Neural progenitor cell (in vitro differentiated cells): ENCODE measurements around the gene RNASE4. TPM values are rescaled to one million over a fixed set of nuclear protein-coding genes. Genes with fewer than 3 reads are reported as not detected.

Experiments used
- DNase-seq: peaks from one replicate; pipeline ENCODE4 v3.0.0-alpha.2; 2016; ENCODE audit warnings: low spot score
- H2AFZ ChIP-seq: fragments of 200-600 bp; sonication (generic); replicated peaks from 2 replicates; pipeline ENCODE4 v1.6.1; 2016; ENCODE audit warnings: antibody characterized with exemption
- H3F3A ChIP-seq: fragments of 200-600 bp; sonication (generic); 2 replicates; pipeline ENCODE4 v1.6.1; 2016; ENCODE audit warnings: antibody characterized with exemption, low read depth
- H3K27ac ChIP-seq: fragments of 200-600 bp; sonication (generic); 2 replicates; pipeline ENCODE4 v1.5.1; 2016; ENCODE audit warnings: mild to moderate bottlenecking
- H3K27me3 ChIP-seq: fragments of 200-600 bp; sonication (generic); 2 replicates; pipeline ENCODE4 v1.6.1; 2016; ENCODE audit warnings: mild to moderate bottlenecking, moderate library complexity
- H3K36me3 ChIP-seq: fragments of 200-600 bp; sonication (generic); 2 replicates; pipeline ENCODE4 v1.5.1; 2016
- H3K4me1 ChIP-seq: fragments of 200-600 bp; sonication (generic); 2 replicates; pipeline ENCODE4 v1.6.1; 2016; ENCODE audit warnings: mixed run types
- H3K4me2 ChIP-seq: fragments of 200-600 bp; sonication (generic); 2 replicates; pipeline ENCODE4 v1.6.1; 2016
- H3K4me3 ChIP-seq: fragments of 200-600 bp; sonication (generic); 2 replicates; pipeline ENCODE4 v1.5.1; 2016
- H3K79me2 ChIP-seq: fragments of 200-600 bp; sonication (generic); 2 replicates; pipeline ENCODE4 v1.6.1; 2016; ENCODE audit warnings: low read depth
- H3K9ac ChIP-seq: fragments of 200-600 bp; sonication (generic); 2 replicates; pipeline ENCODE4 v1.6.1; 2016
- H3K9me3 ChIP-seq: fragments of 200-600 bp; sonication (generic); 2 replicates; pipeline ENCODE4 v1.5.1; 2016; ENCODE audit warnings: low read depth
- H4K20me1 ChIP-seq: fragments of 200-600 bp; sonication (generic); 2 replicates; pipeline ENCODE4 v1.6.1; 2016; ENCODE audit warnings: low read depth
- H3K27ac Mint-ChIP-seq: 3 replicates; pipeline ENCODE4 v1.8.0; 2021; ENCODE audit warnings: mixed read lengths
- H3K27me3 Mint-ChIP-seq: 2 replicates; pipeline ENCODE4 v1.8.0; 2022; ENCODE audit warnings: low read depth, mild to moderate bottlenecking, inconsistent platforms, moderate library complexity, mixed read lengths; ENCODE audit not compliant: insufficient read depth
- H3K36me3 Mint-ChIP-seq: 3 replicates; pipeline ENCODE4 v1.8.0; 2021; ENCODE audit warnings: mixed read lengths
- H3K4me1 Mint-ChIP-seq: 3 replicates; pipeline ENCODE4 v1.8.0; 2021; ENCODE audit warnings: mixed read lengths
- H3K4me3 Mint-ChIP-seq: 3 replicates; pipeline ENCODE4 v1.8.0; 2021; ENCODE audit warnings: mild to moderate bottlenecking, moderate library complexity, mixed read lengths
- H3K9me3 Mint-ChIP-seq: 3 replicates; pipeline ENCODE4 v1.8.0; 2020; ENCODE audit warnings: mixed read lengths
- CTCF ChIP-seq: fragments of 200-600 bp; sonication (generic); IDR thresholded peaks from 2 replicates; pipeline ENCODE4 v1.5.1; 2017; ENCODE audit warnings: antibody characterized with exemption, mild to moderate bottlenecking
- EZH2 ChIP-seq: fragments of 200-600 bp; sonication (generic); IDR thresholded peaks from 2 replicates; pipeline ENCODE4 v1.6.1; 2017; ENCODE audit warnings: antibody characterized with exemption, mild to moderate bottlenecking, moderate library complexity
- EZH2phosphoT487 ChIP-seq: fragments of 200-600 bp; sonication (generic); IDR thresholded peaks from 2 replicates; pipeline ENCODE4 v1.6.1; 2017; ENCODE audit warnings: antibody characterized with exemption
- total RNA-seq: library from RNA; depleted of rRNA; stranded (reverse); fragments of >200 nt; gene quantifications from 2 replicates; pipeline ENCODE4 v1.2.3, GENCODE V29; 2015; ENCODE audit warnings: low replicate concordance

RNASE4 gene
- total RNA-seq, 1 donor from 2014 or later = 2.1 TPM

- H3K27ac ChIP-seq = no peak overlapping the region
These were observed 22.4 kb downstream of the RNASE4 start for GRCh38 chr14:20706657-20707355.

GRCh38 chr14:20707622-20708021 lies 23.3 kb downstream of the RNASE4 start:
- H3K36me3 ChIP-seq = no peaks in the 10 kb centered on the region
- no peaks in the 10 kb centered on the region for H3K79me2 ChIP-seq
- H3K9ac ChIP-seq = no peak overlapping the region
- no peaks in the 10 kb centered on the region for H3K36me3 Mint-ChIP-seq
- TF ChIP-seq EZH2 = no peak
- no peak for TF ChIP-seq EZH2phosphoT487
- peaks cover 6% of the 10 kb centered on the region for H3K27me3 Mint-ChIP-seq
- no peak overlapping the region for H3K27ac ChIP-seq
- H4K20me1 ChIP-seq = no peaks in the 10 kb centered on the region
- peaks cover 2% of the 10 kb centered on the region for H3K9me3 Mint-ChIP-seq
- no peaks in the 10 kb centered on the region for H3K27me3 ChIP-seq
- no peaks in the 10 kb centered on the region for H3K4me1 ChIP-seq
- no peak overlapping the region for H3K27ac Mint-ChIP-seq
- H3K4me2 ChIP-seq = no peak overlapping the region
- no peaks in the 10 kb centered on the region for H3K4me1 Mint-ChIP-seq
- no peak for DNase-seq
- no peak overlapping the region for H3K4me3 ChIP-seq
- no peak overlapping the region for H2AFZ ChIP-seq
- no peaks in the 10 kb centered on the region for H3F3A ChIP-seq
- H3K4me3 Mint-ChIP-seq = no peak overlapping the region
- no peaks in the 10 kb centered on the region for H3K9me3 ChIP-seq

More at GRCh38 chr14:20706657-20707355, 22.4 kb downstream of the RNASE4 start:
- H3K4me3 Mint-ChIP-seq = no peak overlapping the region
- no peaks in the 10 kb centered on the region for H3K79me2 ChIP-seq
- H3K36me3 ChIP-seq = no peaks in the 10 kb centered on the region
- H4K20me1 ChIP-seq = no peaks in the 10 kb centered on the region
- no peaks in the 10 kb centered on the region for H3K27me3 ChIP-seq
- H3K36me3 Mint-ChIP-seq = no peaks in the 10 kb centered on the region
- no peaks in the 10 kb centered on the region for H3K4me1 Mint-ChIP-seq
- no peaks in the 10 kb centered on the region for H3F3A ChIP-seq
- H3K4me1 ChIP-seq = no peaks in the 10 kb centered on the region
- no peaks in the 10 kb centered on the region for H3K9me3 ChIP-seq
- H2AFZ ChIP-seq = no peak overlapping the region
- no peak for TF ChIP-seq EZH2
- no peak for TF ChIP-seq CTCF
- TF ChIP-seq EZH2phosphoT487 = no peak
- no peak overlapping the region for H3K4me2 ChIP-seq
- no peak for DNase-seq
- H3K9ac ChIP-seq = no peak overlapping the region
- H3K27ac Mint-ChIP-seq = no peak overlapping the region
- H3K27me3 Mint-ChIP-seq = peaks cover 6% of the 10 kb centered on the region
- H3K4me3 ChIP-seq = no peak overlapping the region
- peaks cover 2% of the 10 kb centered on the region for H3K9me3 Mint-ChIP-seq

GRCh38 chr14:20711261-20711660 lies 26.9 kb downstream of the RNASE4 start:
- H3K36me3 Mint-ChIP-seq = no peaks in the 10 kb centered on the region
- Histone ChIP-seq H3F3A (no peaks in the 10 kb centered on the region), H3K4me3 (no peak overlapping the region), H3K4me2 (no peak overlapping the region), H3K4me1 (no peaks in the 10 kb centered on the region), H3K36me3 (no peaks in the 10 kb centered on the region), H3K27me3 (no peaks in the 10 kb centered on the region), H3K79me2 (no peaks in the 10 kb centered on the region), H3K9me3 (no peaks in the 10 kb centered on the region), H4K20me1 (no peaks in the 10 kb centered on the region), H3K9ac (no peak overlapping the region), H2AFZ (no peak overlapping the region), H3K27ac (no peak overlapping the region)
- no peak overlapping the region for H3K4me3 Mint-ChIP-seq
- DNase-seq = no peak
- peaks cover 6% of the 10 kb centered on the region for H3K27me3 Mint-ChIP-seq
- no peak overlapping the region for H3K27ac Mint-ChIP-seq
- no peaks in the 10 kb centered on the region for H3K4me1 Mint-ChIP-seq
- TF ChIP-seq EZH2phosphoT487 (no peak), EZH2 (no peak), CTCF (no peak)
- H3K9me3 Mint-ChIP-seq = peaks cover 2% of the 10 kb centered on the region

- Mint-ChIP-seq H3K36me3 (no peaks in the 10 kb centered on the region), H3K27me3 (peaks cover 6% of the 10 kb centered on the region), H3K4me1 (no peaks in the 10 kb centered on the region), H3K9me3 (peaks cover 2% of the 10 kb centered on the region), H3K4me3 (no peak overlapping the region), H3K27ac (no peak overlapping the region)
- TF ChIP-seq EZH2 (no peak), EZH2phosphoT487 (no peak), CTCF (no peak)
- Histone ChIP-seq H3K79me2 (no peaks in the 10 kb centered on the region), H3K9me3 (no peaks in the 10 kb centered on the region), H3K27ac (no peak overlapping the region), H3K4me3 (no peak overlapping the region), H2AFZ (no peak overlapping the region), H3K4me1 (no peaks in the 10 kb centered on the region), H3K27me3 (no peaks in the 10 kb centered on the region), H3K9ac (no peak overlapping the region), H3K4me2 (no peak overlapping the region), H3F3A (no peaks in the 10 kb centered on the region), H4K20me1 (no peaks in the 10 kb centered on the region), H3K36me3 (no peaks in the 10 kb centered on the region)
- no peak for DNase-seq
These were observed 27.3 kb downstream of the RNASE4 start for GRCh38 chr14:20711685-20712084.
